Breast epithelium (tissue), 4 donors: ENCODE data around the gene GHRL. TPM values are rescaled to one million over a fixed set of nuclear protein-coding genes. Genes with fewer than 3 reads are reported as not detected.
"Not testable (repeated sequence)": the region's sequence is repeated elsewhere in the genome, so short reads cannot be mapped to it uniquely, and the experiment has no call there.

Source experiments
- DNase-seq, 2 donors: peaks; one replicate each; pipeline ENCODE4 v3.0.0-alpha.2; 2019; ENCODE audit warnings: low spot score in 2 of 2
- H3K27ac ChIP-seq, 2 donors: fragments of 200-600 bp; sonication (generic) in 1 of 2; one replicate each; pipeline ENCODE4 v1.5.1; 2016 to 2019; ENCODE audit warnings: mild to moderate bottlenecking in 1 of 2
- H3K27me3 ChIP-seq, 2 donors: fragments of 200-600 bp; sonication (generic) in 1 of 2; one replicate each; pipeline versions ENCODE4 v1.5.1 to v1.6.0; 2017 to 2019; ENCODE audit warnings: control low read depth in 1 of 2, mild to moderate bottlenecking in 1 of 2
- H3K36me3 ChIP-seq: fragments of 200-600 bp; one replicate; pipeline ENCODE4 v1.5.1; 2019
- H3K4me1 ChIP-seq, 2 donors: fragments of 200-600 bp; sonication (generic); one replicate each; pipeline ENCODE4 v1.5.1; 2016 to 2019; ENCODE audit warnings: control low read depth in 1 of 2
- H3K4me3 ChIP-seq, 3 donors: fragments of 200-600 bp; sonication (generic); 1 replicate in 2 of 3; 2 replicates in 1 of 3; pipeline ENCODE4 v1.5.1; 2016 to 2019; ENCODE audit warnings: mild to moderate bottlenecking in 3 of 3, moderate library complexity in 2 of 3
- H3K9me3 ChIP-seq, 2 donors: fragments of 200-600 bp; sonication (generic) in 1 of 2; one replicate each; pipeline ENCODE4 v1.5.1; 2016 to 2019; ENCODE audit warnings: control low read depth in 1 of 2
- POLR2A ChIP-seq: fragments of 450-650 bp; IDR thresholded peaks from one replicate; pipeline ENCODE4 v1.6.1; 2016; ENCODE audit warnings: antibody characterized with exemption, mild to moderate bottlenecking, moderate library complexity
- POLR2AphosphoS5 ChIP-seq, 3 donors: sonication (generic); formaldehyde crosslinking; IDR thresholded peaks; one replicate each; pipeline ENCODE4 v1.6.1; 2017; ENCODE audit warnings: antibody characterized with exemption in 3 of 3
- intact Hi-C: fragments of 100-400 bp; cut with DNase I; formaldehyde crosslinking; loops from one replicate; pipeline ENCODE4 v1.15.1; 2023; ENCODE audit warnings: low total_unique reads
- total RNA-seq, 3 donors: library from RNA; depleted of rRNA; stranded (reverse); fragments of >200 nt; gene quantifications; one replicate each; pipeline ENCODE4 v1.1.0, GENCODE V29; 2016
- TF ChIP-seq, protein P1 (sequence below), 3 donors: fragments of 450-650 bp; IDR thresholded peaks; one replicate each; pipeline ENCODE4 v1.5.1; 2016 to 2017; ENCODE audit warnings: antibody characterized with exemption in 3 of 3, mild to moderate bottlenecking in 3 of 3, moderate library complexity in 3 of 3

GHRL gene
- total RNA-seq, 3 donors from 2014 or later: 0.66 to 1.0 TPM; not detected in 1

DNA sequence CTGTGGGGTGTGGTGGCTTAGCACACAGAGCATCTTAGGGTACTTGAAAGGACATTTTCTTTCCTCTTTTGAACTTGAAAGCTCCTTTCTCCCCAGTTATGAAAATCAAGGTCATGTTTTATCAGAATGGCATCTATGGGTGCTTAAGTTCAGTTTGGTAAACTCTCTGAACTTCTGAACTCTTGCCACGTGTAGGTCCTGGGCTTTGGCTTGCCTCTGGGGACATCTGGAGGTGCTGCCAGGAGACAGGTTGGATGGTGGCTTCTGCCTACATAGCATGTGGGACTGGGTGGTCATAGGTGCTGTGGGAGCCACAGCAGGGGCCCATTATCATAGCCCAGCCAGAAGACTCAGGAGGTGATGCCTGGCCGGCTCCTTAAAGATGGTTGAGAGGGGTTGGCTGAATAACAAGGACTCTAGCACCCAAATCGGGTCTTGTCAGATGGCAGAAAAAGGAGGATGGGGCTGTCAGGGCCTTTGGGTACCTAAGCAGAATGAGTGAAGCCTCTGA lies 15.6 kb downstream of the GHRL start:
- Histone ChIP-seq H3K27ac (no peak overlapping the region), H3K27me3 (no peaks in the 10 kb centered on the region), H3K9me3 (no peaks in the 10 kb centered on the region), H3K36me3 (no peaks in the 10 kb centered on the region), H3K4me3 (no peak overlapping the region), H3K4me1 (peaks cover 0 to 2% of the 10 kb centered on the region in 2 donors)
- no peak for DNase-seq
- TF ChIP-seq POLR2AphosphoS5 (IDR thresholded peaks at IDR 0.05) (no peak), POLR2A (no peak)
- TF ChIP-seq, protein P1, sequence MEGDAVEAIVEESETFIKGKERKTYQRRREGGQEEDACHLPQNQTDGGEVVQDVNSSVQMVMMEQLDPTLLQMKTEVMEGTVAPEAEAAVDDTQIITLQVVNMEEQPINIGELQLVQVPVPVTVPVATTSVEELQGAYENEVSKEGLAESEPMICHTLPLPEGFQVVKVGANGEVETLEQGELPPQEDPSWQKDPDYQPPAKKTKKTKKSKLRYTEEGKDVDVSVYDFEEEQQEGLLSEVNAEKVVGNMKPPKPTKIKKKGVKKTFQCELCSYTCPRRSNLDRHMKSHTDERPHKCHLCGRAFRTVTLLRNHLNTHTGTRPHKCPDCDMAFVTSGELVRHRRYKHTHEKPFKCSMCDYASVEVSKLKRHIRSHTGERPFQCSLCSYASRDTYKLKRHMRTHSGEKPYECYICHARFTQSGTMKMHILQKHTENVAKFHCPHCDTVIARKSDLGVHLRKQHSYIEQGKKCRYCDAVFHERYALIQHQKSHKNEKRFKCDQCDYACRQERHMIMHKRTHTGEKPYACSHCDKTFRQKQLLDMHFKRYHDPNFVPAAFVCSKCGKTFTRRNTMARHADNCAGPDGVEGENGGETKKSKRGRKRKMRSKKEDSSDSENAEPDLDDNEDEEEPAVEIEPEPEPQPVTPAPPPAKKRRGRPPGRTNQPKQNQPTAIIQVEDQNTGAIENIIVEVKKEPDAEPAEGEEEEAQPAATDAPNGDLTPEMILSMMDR (IDR thresholded peaks at IDR 0.05): no peak
- intact Hi-C loops: loop anchor here (10.0 kb wide), 1 partner anchor 1662 kb away; no protein-coding TSS in a partner anchor

DNA sequence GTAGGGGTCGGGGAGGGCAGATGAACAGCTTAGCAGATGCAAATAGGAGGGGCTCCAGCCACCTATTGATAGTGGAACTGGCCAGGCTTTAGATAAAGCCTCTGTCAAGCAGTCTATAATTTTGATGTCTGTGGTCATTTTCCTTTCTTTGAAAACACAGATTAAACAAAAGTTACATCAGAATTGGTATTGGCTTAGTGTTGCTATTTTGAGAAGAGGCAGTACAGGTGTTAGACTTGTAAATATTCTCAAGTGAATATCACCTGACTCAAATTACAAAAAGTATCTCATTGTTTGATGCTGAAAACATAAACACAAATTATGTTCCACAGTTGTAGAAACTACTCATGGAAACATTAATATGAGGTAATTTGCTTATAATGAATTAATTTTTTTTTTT lies 18.1 kb downstream of the GHRL start:
- Histone ChIP-seq H3K4me1 (peaks cover 0 to 2% of the 10 kb centered on the region in 2 donors), H3K4me3 (no peak overlapping the region), H3K27me3 (no peaks in the 10 kb centered on the region), H3K27ac (no peak overlapping the region), H3K36me3 (no peaks in the 10 kb centered on the region), H3K9me3 (no peaks in the 10 kb centered on the region)
- TF ChIP-seq, protein P1 (IDR thresholded peaks at IDR 0.05): no peak
- no peak for TF ChIP-seq POLR2AphosphoS5 (IDR thresholded peaks at IDR 0.05)
- TF ChIP-seq POLR2A: no peak
- no peak for DNase-seq
- intact Hi-C loops: loop anchor here (10.0 kb wide), 1 partner anchor 1660 kb away; no protein-coding TSS in a partner anchor

DNA sequence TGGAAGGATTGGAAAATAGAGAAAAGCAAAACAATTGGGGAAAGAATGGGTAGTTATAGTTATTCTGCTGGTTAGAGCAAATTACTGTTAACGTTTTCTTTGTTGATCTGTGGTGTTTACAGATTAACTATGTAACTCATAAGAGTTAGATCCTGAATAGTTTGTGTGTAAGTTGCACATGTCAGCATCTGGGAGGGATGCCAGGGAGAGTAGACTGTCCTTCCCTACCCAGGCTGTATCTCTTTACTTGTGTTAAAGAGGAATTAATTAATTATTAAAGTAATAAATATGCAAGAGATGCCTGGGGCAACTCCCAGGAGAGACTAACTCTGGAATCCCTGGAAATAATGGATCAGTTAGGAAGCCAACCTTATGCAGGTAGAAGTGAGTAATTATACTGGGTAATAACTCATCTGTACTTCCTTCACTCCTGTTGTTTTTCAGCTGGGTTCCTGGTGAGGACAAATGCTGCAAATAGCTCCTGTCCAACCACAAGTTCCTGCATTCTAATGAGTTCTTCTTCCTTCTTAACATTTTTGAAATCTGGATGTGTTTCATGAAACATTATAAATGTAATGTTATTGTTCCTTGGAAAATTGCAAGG lies 18.9 kb downstream of the GHRL start:
- TF ChIP-seq, protein P1 (IDR thresholded peaks at IDR 0.05): no peak
- TF ChIP-seq POLR2A (no peak), POLR2AphosphoS5 (IDR thresholded peaks at IDR 0.05) (no peak)
- H3K9me3 ChIP-seq: no peaks in the 10 kb centered on the region
- intact Hi-C loops: loop anchor here (10.0 kb wide), 1 partner anchor 1659 kb away; no protein-coding TSS in a partner anchor
- peaks cover 0 to 2% of the 10 kb centered on the region in 2 donors for H3K4me1 ChIP-seq
- H3K27me3 ChIP-seq: no peaks in the 10 kb centered on the region
- peak in 1 of 2 donors; percentile 28 for DNase-seq
- H3K27ac ChIP-seq: peak overlapping the region in 1 of 2 donors; percentile 19
- no peaks in the 10 kb centered on the region for H3K36me3 ChIP-seq
- H3K4me3 ChIP-seq: no peak overlapping the region

DNA sequence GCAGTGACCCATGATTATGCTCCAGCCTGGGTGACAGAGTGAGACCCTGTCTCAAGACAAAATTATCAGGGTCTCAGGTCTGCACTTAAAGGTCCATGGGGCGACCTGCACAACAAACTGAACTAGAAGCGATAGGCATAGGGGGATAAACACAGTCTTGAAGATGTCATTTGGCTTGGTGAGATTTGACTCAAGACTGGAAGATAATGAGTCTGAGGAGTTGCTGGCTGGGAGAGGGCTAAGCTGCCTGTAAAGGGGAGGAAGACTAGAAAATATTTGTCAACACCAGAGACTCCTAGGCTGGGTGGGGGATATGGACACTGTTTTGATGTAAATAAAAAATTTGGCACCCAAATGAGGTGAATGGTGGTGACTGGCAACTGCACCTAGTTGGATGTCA lies 19.8 kb downstream of the GHRL start:
- intact Hi-C loops: loop anchor here (10.0 kb wide), 1 partner anchor 1658 kb away; no protein-coding TSS in a partner anchor
- no peak for DNase-seq
- H3K36me3 ChIP-seq: no peaks in the 10 kb centered on the region
- peaks cover 0 to 2% of the 10 kb centered on the region in 2 donors for H3K4me1 ChIP-seq
- H3K27me3 ChIP-seq: no peaks in the 10 kb centered on the region
- no peaks in the 10 kb centered on the region for H3K9me3 ChIP-seq
- TF ChIP-seq POLR2AphosphoS5 (IDR thresholded peaks at IDR 0.05) (no peak), POLR2A (no peak)
- TF ChIP-seq, protein P1 (IDR thresholded peaks at IDR 0.05): no peak
- H3K27ac ChIP-seq: peak overlapping the region in 1 of 2 donors; percentile 19
- no peak overlapping the region for H3K4me3 ChIP-seq

GRCh38 chr3:10272476-10272875 lies 20.3 kb downstream of the GHRL start:
- DNase-seq: not testable (repeated sequence)

More at GRCh38 chr3:10272476-10272875, 20.3 kb downstream of the GHRL start:
- not testable (repeated sequence) for H3K27ac ChIP-seq, H3K4me3 ChIP-seq, H3K36me3 ChIP-seq, H3K27me3 ChIP-seq, H3K4me1 ChIP-seq, H3K9me3 ChIP-seq
- intact Hi-C loops: loop anchor here (10.0 kb wide), 1 partner anchor 1658 kb away; no protein-coding TSS in a partner anchor
